ENCODE measurements around the gene PTPN21.

DNA sequence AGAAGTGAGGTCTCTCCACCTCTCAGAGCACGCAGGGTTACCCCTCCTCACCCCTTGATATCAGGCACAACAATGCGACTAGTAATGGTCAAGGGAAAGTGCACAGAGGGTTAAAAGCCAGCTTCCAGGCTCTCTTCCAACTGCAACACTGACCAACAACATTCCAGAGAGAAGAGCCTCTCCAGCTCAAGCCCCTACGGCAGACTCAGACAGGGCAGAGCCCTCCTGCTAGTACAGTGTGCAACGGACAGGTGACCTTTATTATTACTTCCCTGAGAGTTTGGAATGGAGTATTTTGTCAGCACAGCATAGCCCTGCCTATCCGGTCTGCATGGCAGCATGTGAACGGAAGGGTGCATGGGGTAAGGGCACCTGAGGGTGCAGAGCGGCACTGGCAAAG is 73.0 kb downstream of the PTPN21 start:
- TF ChIP-seq, protein P1, sequence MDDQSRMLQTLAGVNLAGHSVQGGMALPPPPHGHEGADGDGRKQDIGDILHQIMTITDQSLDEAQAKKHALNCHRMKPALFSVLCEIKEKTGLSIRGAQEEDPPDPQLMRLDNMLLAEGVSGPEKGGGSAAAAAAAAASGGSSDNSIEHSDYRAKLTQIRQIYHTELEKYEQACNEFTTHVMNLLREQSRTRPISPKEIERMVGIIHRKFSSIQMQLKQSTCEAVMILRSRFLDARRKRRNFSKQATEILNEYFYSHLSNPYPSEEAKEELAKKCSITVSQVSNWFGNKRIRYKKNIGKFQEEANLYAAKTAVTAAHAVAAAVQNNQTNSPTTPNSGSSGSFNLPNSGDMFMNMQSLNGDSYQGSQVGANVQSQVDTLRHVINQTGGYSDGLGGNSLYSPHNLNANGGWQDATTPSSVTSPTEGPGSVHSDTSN (CRISPR knock-in tag; IDR thresholded peaks at IDR 0.05), result no peak
- no peak for TF ChIP-seq ZNF10 (tag by site-specific recombination; IDR thresholded peaks at IDR 0.05)
- TF ChIP-seq, protein P2, sequence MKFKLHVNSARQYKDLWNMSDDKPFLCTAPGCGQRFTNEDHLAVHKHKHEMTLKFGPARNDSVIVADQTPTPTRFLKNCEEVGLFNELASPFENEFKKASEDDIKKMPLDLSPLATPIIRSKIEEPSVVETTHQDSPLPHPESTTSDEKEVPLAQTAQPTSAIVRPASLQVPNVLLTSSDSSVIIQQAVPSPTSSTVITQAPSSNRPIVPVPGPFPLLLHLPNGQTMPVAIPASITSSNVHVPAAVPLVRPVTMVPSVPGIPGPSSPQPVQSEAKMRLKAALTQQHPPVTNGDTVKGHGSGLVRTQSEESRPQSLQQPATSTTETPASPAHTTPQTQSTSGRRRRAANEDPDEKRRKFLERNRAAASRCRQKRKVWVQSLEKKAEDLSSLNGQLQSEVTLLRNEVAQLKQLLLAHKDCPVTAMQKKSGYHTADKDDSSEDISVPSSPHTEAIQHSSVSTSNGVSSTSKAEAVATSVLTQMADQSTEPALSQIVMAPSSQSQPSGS (tag by site-specific recombination; IDR thresholded peaks at IDR 0.05; ENCODE audit: low read depth), result no peak
- TF ChIP-seq, protein P3, sequence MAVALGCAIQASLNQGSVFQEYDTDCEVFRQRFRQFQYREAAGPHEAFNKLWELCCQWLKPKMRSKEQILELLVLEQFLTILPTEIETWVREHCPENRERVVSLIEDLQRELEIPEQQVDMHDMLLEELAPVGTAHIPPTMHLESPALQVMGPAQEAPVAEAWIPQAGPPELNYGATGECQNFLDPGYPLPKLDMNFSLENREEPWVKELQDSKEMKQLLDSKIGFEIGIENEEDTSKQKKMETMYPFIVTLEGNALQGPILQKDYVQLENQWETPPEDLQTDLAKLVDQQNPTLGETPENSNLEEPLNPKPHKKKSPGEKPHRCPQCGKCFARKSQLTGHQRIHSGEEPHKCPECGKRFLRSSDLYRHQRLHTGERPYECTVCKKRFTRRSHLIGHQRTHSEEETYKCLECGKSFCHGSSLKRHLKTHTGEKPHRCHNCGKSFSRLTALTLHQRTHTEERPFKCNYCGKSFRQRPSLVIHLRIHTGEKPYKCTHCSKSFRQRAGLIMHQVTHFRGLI (tag by site-specific recombination; IDR thresholded peaks at IDR 0.05), result no peak
- TF ChIP-seq, protein P4, sequence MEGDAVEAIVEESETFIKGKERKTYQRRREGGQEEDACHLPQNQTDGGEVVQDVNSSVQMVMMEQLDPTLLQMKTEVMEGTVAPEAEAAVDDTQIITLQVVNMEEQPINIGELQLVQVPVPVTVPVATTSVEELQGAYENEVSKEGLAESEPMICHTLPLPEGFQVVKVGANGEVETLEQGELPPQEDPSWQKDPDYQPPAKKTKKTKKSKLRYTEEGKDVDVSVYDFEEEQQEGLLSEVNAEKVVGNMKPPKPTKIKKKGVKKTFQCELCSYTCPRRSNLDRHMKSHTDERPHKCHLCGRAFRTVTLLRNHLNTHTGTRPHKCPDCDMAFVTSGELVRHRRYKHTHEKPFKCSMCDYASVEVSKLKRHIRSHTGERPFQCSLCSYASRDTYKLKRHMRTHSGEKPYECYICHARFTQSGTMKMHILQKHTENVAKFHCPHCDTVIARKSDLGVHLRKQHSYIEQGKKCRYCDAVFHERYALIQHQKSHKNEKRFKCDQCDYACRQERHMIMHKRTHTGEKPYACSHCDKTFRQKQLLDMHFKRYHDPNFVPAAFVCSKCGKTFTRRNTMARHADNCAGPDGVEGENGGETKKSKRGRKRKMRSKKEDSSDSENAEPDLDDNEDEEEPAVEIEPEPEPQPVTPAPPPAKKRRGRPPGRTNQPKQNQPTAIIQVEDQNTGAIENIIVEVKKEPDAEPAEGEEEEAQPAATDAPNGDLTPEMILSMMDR (tag by site-specific recombination; IDR thresholded peaks at IDR 0.05), result no peak
